ENCODE data around the gene ARPIN.
"Not testable (repeated sequence)": the region's sequence is repeated elsewhere in the genome, so short reads cannot be mapped to it uniquely, and the experiment has no call there.

The ARPIN gene

DNA sequence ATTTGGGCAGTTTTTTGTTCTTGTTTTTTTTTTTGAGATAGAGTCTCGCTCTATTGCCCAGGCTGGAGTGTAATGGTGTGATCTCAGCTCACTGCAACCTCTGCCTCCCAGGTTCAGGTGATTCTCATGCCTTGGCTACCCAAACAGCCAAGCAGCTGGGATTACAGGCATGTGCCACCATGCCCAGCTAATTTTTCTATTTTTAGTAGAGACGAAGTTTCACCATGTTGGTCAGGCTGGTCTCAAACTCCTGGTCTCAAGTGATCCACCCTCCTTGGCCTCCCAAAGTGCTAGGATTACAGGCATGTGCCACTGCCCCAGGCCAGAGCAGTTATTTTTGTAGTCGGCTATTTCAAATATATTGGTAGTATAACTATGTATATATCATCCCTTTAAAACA, 27.6 kb downstream of the ARPIN start:
- H3K27ac ChIP-seq (ENCODE audit: low read depth, low read length); H3K4me3 ChIP-seq (ENCODE audit: low read depth, low read length); H4K91ac ChIP-seq (ENCODE audit: low read depth, low read length); H4K12ac ChIP-seq (ENCODE audit: low read depth, low read length); H2AK5ac ChIP-seq (ENCODE audit: low read length); H2AFZ ChIP-seq (ENCODE audit: insufficient read depth, low read length, poor library complexity); DNase-seq; H3K23ac ChIP-seq (ENCODE audit: low read length); H3K4me2 ChIP-seq (ENCODE audit: low read length); H3K79me1 ChIP-seq (ENCODE audit: low read length); H3K14ac ChIP-seq (ENCODE audit: low read length); H3K9me3 ChIP-seq (ENCODE audit: insufficient read depth, low read depth, low read length); H4K8ac ChIP-seq (ENCODE audit: low read depth, low read length); H2BK12ac ChIP-seq (ENCODE audit: low read length); H3K4ac ChIP-seq (ENCODE audit: low read depth, low read length); H3K9ac ChIP-seq (ENCODE audit: low read length); H3K18ac ChIP-seq (ENCODE audit: low read length); H3K27me3 ChIP-seq (ENCODE audit: insufficient read depth, low read length); H2BK5ac ChIP-seq (ENCODE audit: low read depth, low read length, poor library complexity); H2BK120ac ChIP-seq (ENCODE audit: insufficient read depth, low read length, poor library complexity); H3K4me1 ChIP-seq (ENCODE audit: control insufficient read depth in 1 of 2, insufficient read depth in 2 of 2, low read length in 2 of 2); H3K79me2 ChIP-seq (ENCODE audit: control insufficient read depth, insufficient read depth, low read length, poor library complexity): not testable (repeated sequence)
- H3K36me3 ChIP-seq (ENCODE audit: control insufficient read depth in 1 of 2, insufficient read depth in 2 of 2, low read length in 2 of 2), result peaks cover 19 to 27% of the 10 kb centered on the region in 2 experiments
- no CpG with 5 or more reads among the region's 3 CpGs for WGBS (ENCODE audit: extremely low coverage, insufficient coverage, insufficient read length)

DNA sequence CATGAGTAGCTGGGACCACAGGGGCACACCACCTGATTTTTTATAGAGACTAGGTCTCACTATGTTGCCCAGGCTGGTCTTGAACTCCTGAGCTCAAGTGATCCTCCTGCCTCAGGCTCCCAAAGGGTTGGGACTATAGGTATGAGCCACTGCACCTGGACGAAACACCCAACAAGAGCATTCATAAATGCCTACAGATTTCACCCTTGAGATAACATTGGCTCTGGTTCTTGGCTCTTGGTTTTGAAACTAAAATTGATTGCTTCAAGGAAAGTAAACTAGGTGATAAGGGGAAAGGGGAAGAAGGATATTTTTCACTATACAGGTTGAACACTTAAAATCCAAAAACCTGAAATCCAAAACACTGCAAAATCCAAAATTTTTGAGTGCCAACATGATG, 29.2 kb downstream of the ARPIN start:
- H4K12ac ChIP-seq (ENCODE audit: low read depth, low read length), result no peak overlapping the region
- no peak overlapping the region for H2BK5ac ChIP-seq (ENCODE audit: low read depth, low read length, poor library complexity)
- no peaks in the 10 kb centered on the region for H3K79me1 ChIP-seq (ENCODE audit: low read length)
- peaks cover 19 to 24% of the 10 kb centered on the region in 2 experiments for H3K36me3 ChIP-seq (ENCODE audit: control insufficient read depth in 1 of 2, insufficient read depth in 2 of 2, low read length in 2 of 2)
- H3K9me3 ChIP-seq (ENCODE audit: insufficient read depth, low read depth, low read length), result no peaks in the 10 kb centered on the region
- H3K23ac ChIP-seq (ENCODE audit: low read length), result no peak overlapping the region
- H3K4ac ChIP-seq (ENCODE audit: low read depth, low read length), result no peak overlapping the region
- no peak overlapping the region for H3K4me3 ChIP-seq (ENCODE audit: low read depth, low read length)
- H2AFZ ChIP-seq (ENCODE audit: insufficient read depth, low read length, poor library complexity), result no peak overlapping the region
- no peak overlapping the region for H2AK5ac ChIP-seq (ENCODE audit: low read length)
- H3K27me3 ChIP-seq (ENCODE audit: insufficient read depth, low read length), result no peaks in the 10 kb centered on the region
- H3K4me2 ChIP-seq (ENCODE audit: low read length), result no peak overlapping the region
- no peak overlapping the region for H2BK120ac ChIP-seq (ENCODE audit: insufficient read depth, low read length, poor library complexity)
- H3K14ac ChIP-seq (ENCODE audit: low read length), result no peak overlapping the region
- H2BK12ac ChIP-seq (ENCODE audit: low read length), result no peak overlapping the region
- no peak for DNase-seq
- no peak overlapping the region for H4K8ac ChIP-seq (ENCODE audit: low read depth, low read length)
- H3K9ac ChIP-seq (ENCODE audit: low read length), result no peak overlapping the region
- H3K79me2 ChIP-seq (ENCODE audit: control insufficient read depth, insufficient read depth, low read length, poor library complexity), result no peaks in the 10 kb centered on the region
- H4K91ac ChIP-seq (ENCODE audit: low read depth, low read length), result no peak overlapping the region
- WGBS (ENCODE audit: extremely low coverage, insufficient coverage, insufficient read length), result no CpG with 5 or more reads among the region's 1 CpG
- H3K18ac ChIP-seq (ENCODE audit: low read length), result no peak overlapping the region
- H3K27ac ChIP-seq (ENCODE audit: low read depth, low read length), result no peak overlapping the region
- no peaks in the 10 kb centered on the region for H3K4me1 ChIP-seq (ENCODE audit: control insufficient read depth in 1 of 2, insufficient read depth in 2 of 2, low read length in 2 of 2)

DNA sequence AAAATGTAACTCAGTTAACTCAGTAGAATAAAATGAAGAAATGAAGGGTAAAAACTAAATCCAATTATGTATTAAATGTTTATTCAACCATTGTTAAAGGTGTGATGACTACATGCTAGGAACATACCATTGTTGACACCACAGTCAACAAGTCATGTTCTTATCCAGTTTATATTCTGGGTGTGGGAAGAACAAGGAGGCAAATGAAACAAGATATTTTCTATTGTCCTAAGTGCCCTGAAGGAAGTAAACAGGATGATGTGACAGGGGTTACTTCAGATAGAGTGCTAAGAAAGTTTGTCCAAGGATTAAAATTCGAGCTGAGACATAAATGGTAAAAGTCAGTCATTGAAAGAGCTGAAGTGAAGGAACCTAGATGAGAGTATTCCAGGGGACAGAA, 32.0 kb downstream of the ARPIN start:
- WGBS (ENCODE audit: extremely low coverage, insufficient coverage, insufficient read length), result no CpG with 5 or more reads among the region's 1 CpG
- Histone ChIP-seq H2BK5ac (ENCODE audit: low read depth, low read length, poor library complexity) (no peak overlapping the region), H3K36me3 (ENCODE audit: control insufficient read depth in 1 of 2, insufficient read depth in 2 of 2, low read length in 2 of 2) (peaks cover 17% of the 10 kb centered on the region in 2 experiments), H4K12ac (ENCODE audit: low read depth, low read length) (no peak overlapping the region), H3K27me3 (ENCODE audit: insufficient read depth, low read length) (no peaks in the 10 kb centered on the region), H3K4me1 (ENCODE audit: control insufficient read depth in 1 of 2, insufficient read depth in 2 of 2, low read length in 2 of 2) (no peaks in the 10 kb centered on the region), H3K14ac (ENCODE audit: low read length) (no peak overlapping the region), H3K18ac (ENCODE audit: low read length) (no peak overlapping the region), H3K79me2 (ENCODE audit: control insufficient read depth, insufficient read depth, low read length, poor library complexity) (no peaks in the 10 kb centered on the region), H3K4me2 (ENCODE audit: low read length) (no peak overlapping the region), H2BK120ac (ENCODE audit: insufficient read depth, low read length, poor library complexity) (no peak overlapping the region), H4K8ac (ENCODE audit: low read depth, low read length) (no peak overlapping the region), H3K9ac (ENCODE audit: low read length) (no peak overlapping the region), H3K4ac (ENCODE audit: low read depth, low read length) (no peak overlapping the region), H2AK5ac (ENCODE audit: low read length) (no peak overlapping the region), H2BK12ac (ENCODE audit: low read length) (no peak overlapping the region), H3K4me3 (ENCODE audit: low read depth, low read length) (no peak overlapping the region), H3K9me3 (ENCODE audit: insufficient read depth, low read depth, low read length) (no peaks in the 10 kb centered on the region), H2AFZ (ENCODE audit: insufficient read depth, low read length, poor library complexity) (no peak overlapping the region), H3K27ac (ENCODE audit: low read depth, low read length) (no peak overlapping the region), H3K23ac (ENCODE audit: low read length) (no peak overlapping the region), H3K79me1 (ENCODE audit: low read length) (no peaks in the 10 kb centered on the region), H4K91ac (ENCODE audit: low read depth, low read length) (no peak overlapping the region)
- no peak for DNase-seq

DNA sequence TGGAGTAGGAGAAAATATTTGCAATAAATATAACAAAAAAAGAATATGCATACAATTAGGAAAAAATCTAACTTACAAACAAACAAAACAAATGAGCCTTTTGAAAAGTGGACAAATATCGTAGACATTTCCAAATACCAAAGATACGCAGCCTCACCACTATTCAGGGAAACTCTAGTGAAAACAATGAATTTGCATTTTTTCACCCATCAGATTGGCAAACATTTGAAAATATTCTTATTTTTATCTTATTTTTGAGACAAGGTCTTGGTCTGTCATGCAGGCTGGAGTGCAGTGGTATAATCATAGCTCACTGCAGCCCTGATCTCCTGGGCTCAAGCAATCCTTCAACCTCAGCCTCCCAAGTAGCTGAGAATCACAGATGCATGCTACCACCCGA, 34.4 kb downstream of the ARPIN start:
- Histone ChIP-seq H2AK5ac (ENCODE audit: low read length) (no peak overlapping the region), H3K4me1 (ENCODE audit: control insufficient read depth in 1 of 2, insufficient read depth in 2 of 2, low read length in 2 of 2) (no peaks in the 10 kb centered on the region), H3K18ac (ENCODE audit: low read length) (no peak overlapping the region), H2BK12ac (ENCODE audit: low read length) (no peak overlapping the region), H3K9me3 (ENCODE audit: insufficient read depth, low read depth, low read length) (no peaks in the 10 kb centered on the region), H3K79me1 (ENCODE audit: low read length) (no peaks in the 10 kb centered on the region), H3K27me3 (ENCODE audit: insufficient read depth, low read length) (no peaks in the 10 kb centered on the region), H3K4ac (ENCODE audit: low read depth, low read length) (no peak overlapping the region), H2BK120ac (ENCODE audit: insufficient read depth, low read length, poor library complexity) (no peak overlapping the region), H3K14ac (ENCODE audit: low read length) (no peak overlapping the region), H2AFZ (ENCODE audit: insufficient read depth, low read length, poor library complexity) (no peak overlapping the region), H3K79me2 (ENCODE audit: control insufficient read depth, insufficient read depth, low read length, poor library complexity) (no peaks in the 10 kb centered on the region), H3K4me2 (ENCODE audit: low read length) (no peak overlapping the region), H4K12ac (ENCODE audit: low read depth, low read length) (no peak overlapping the region), H2BK5ac (ENCODE audit: low read depth, low read length, poor library complexity) (no peak overlapping the region), H4K91ac (ENCODE audit: low read depth, low read length) (no peak overlapping the region), H3K23ac (ENCODE audit: low read length) (no peak overlapping the region), H3K4me3 (ENCODE audit: low read depth, low read length) (no peak overlapping the region), H3K36me3 (ENCODE audit: control insufficient read depth in 1 of 2, insufficient read depth in 2 of 2, low read length in 2 of 2) (peaks cover 14 to 16% of the 10 kb centered on the region in 2 experiments), H3K27ac (ENCODE audit: low read depth, low read length) (no peak overlapping the region), H3K9ac (ENCODE audit: low read length) (no peak overlapping the region), H4K8ac (ENCODE audit: low read depth, low read length) (no peak overlapping the region)
- no peak for DNase-seq
- WGBS (ENCODE audit: extremely low coverage, insufficient coverage, insufficient read length), result no CpG with 5 or more reads among the region's 3 CpGs
